Smooth muscle cell (in vitro differentiated cells): Measurements from ENCODE around the gene SAT1. TPM values are rescaled to one million over a fixed set of nuclear protein-coding genes. Genes with fewer than 3 reads are reported as not detected.

Experiments
- DNase-seq: peaks from one replicate; lab custom pipeline; 2025; ENCODE audit not compliant: unreplicated experiment; lab: John Stamatoyannopoulos, UW
- H2AFZ ChIP-seq: fragments of 200-600 bp; sonication (generic); 2 replicates; pipeline ENCODE4 v1.6.0; 2016; ENCODE audit warnings: antibody characterized with exemption, low read depth, mild to moderate bottlenecking
- H3F3A ChIP-seq: fragments of 200-600 bp; sonication (generic); 2 replicates; pipeline ENCODE4 v1.6.0; 2017; ENCODE audit warnings: antibody characterized with exemption, low read depth
- H3K27ac ChIP-seq: fragments of 200-600 bp; sonication (generic); 2 replicates; pipeline ENCODE4 v1.5.1; 2016; ENCODE audit warnings: low read depth, mild to moderate bottlenecking
- H3K27me3 ChIP-seq: fragments of 200-600 bp; sonication (generic); 2 replicates; pipeline ENCODE4 v1.6.1; 2016; ENCODE audit warnings: low read depth, mild to moderate bottlenecking
- H3K36me3 ChIP-seq: fragments of 200-600 bp; sonication (generic); 2 replicates; pipeline ENCODE4 v1.5.1; 2016; ENCODE audit warnings: low read depth
- H3K4me1 ChIP-seq: fragments of 200-600 bp; sonication (generic); 2 replicates; pipeline ENCODE4 v1.5.1; 2016; ENCODE audit warnings: low read depth
- H3K4me2 ChIP-seq: fragments of 200-600 bp; sonication (generic); 2 replicates; pipeline ENCODE4 v1.6.0; 2016; ENCODE audit warnings: mild to moderate bottlenecking
- H3K4me3 ChIP-seq: fragments of 200-600 bp; sonication (generic); 2 replicates; pipeline ENCODE4 v1.5.1; 2016; ENCODE audit warnings: mild to moderate bottlenecking
- H3K79me2 ChIP-seq: fragments of 200-600 bp; sonication (generic); 2 replicates; pipeline ENCODE4 v1.6.0; 2016; ENCODE audit warnings: low read depth, mild to moderate bottlenecking
- H3K9ac ChIP-seq: fragments of 200-600 bp; sonication (generic); 2 replicates; pipeline ENCODE4 v1.6.0; 2016; ENCODE audit warnings: low read depth
- H3K9me3 ChIP-seq: fragments of 200-600 bp; sonication (generic); replicated peaks from 2 replicates; pipeline ENCODE4 v1.5.1; 2016; ENCODE audit warnings: low read depth
- H4K20me1 ChIP-seq: fragments of 200-600 bp; sonication (generic); 2 replicates; pipeline ENCODE4 v1.6.0; 2016; ENCODE audit warnings: low read depth
- CTCF ChIP-seq: fragments of 200-600 bp; sonication (generic); IDR thresholded peaks from 2 replicates; pipeline ENCODE4 v1.5.1; 2017; ENCODE audit warnings: borderline replicate concordance, mild to moderate bottlenecking, antibody characterized with exemption; ENCODE audit not compliant: insufficient read depth, poor library complexity, severe bottlenecking
- WGBS: methylation state at CpG from one replicate; pipeline ENCODE4 v1.1.7; 2016; ENCODE audit warnings: low lambda C conversion rate; 5-methylcytosine and 5-hydroxymethylcytosine counted together
- polyA plus RNA-seq: library from polyadenylated mRNA; unstranded; fragments of >200 nt; fragmentation: Nextera tagmentation; extraction: Ambion mirVana; gene quantifications from 2 replicates; pipeline ENCODE4 v1.2.1, GENCODE V29; 2016
- total RNA-seq: library from RNA; depleted of rRNA; stranded (reverse); fragments of >200 nt; gene quantifications from 2 replicates; pipeline ENCODE4 v1.2.3, GENCODE V29; 2014

The SAT1 gene
- total and polyA plus RNA-seq, 2 experiments from 2014 or later: 399 to 777 TPM

DNA sequence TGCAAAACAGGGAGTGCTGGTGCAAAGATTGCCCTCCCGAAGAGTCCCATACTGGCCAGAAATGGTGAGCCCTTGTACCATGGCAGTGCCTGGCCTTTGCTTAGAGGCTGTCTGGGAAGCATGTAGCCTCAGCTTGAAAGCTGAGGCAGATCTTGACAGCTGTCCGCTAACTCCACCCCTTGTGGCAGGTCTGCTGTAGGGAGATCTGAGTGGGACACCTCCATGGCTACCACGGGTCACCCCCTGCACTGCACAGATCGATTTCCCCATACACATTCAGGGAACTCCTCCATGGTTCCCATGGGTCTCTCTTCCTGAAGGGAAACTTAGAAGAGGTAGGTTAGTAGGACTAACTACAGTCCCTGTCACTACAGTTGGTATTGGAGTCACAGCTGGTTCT lies 33.8 kb upstream of the SAT1 start:
- no peak overlapping the region for H2AFZ ChIP-seq
- 92% methylated on average over 4 of the region's 4 CpGs for WGBS

GRCh38 chrX:23749576-23749975 lies 33.4 kb upstream of the SAT1 start:
- Histone ChIP-seq H3K27ac (no peak overlapping the region), H3K4me1 (no peaks in the 10 kb centered on the region), H3K79me2 (no peaks in the 10 kb centered on the region), H3K36me3 (no peaks in the 10 kb centered on the region), H4K20me1 (no peaks in the 10 kb centered on the region), H2AFZ (no peak overlapping the region), H3K9ac (no peak overlapping the region), H3K4me3 (no peak overlapping the region), H3F3A (no peaks in the 10 kb centered on the region), H3K9me3 (no peaks in the 10 kb centered on the region), H3K27me3 (no peaks in the 10 kb centered on the region), H3K4me2 (no peak overlapping the region)
- no peak for TF ChIP-seq CTCF
- 76% methylated on average over 2 of the region's 2 CpGs for WGBS
- no peak for DNase-seq

More for the DNA sequence above, 33.8 kb upstream of the SAT1 start:
- H3K27ac ChIP-seq: no peak overlapping the region
- H4K20me1 ChIP-seq: no peaks in the 10 kb centered on the region
- no peak overlapping the region for H3K9ac ChIP-seq
- TF ChIP-seq CTCF: no peak
- no peaks in the 10 kb centered on the region for H3K27me3 ChIP-seq
- no peak overlapping the region for H3K4me3 ChIP-seq
- no peaks in the 10 kb centered on the region for H3K79me2 ChIP-seq
- DNase-seq: no peak
- H3K4me1 ChIP-seq: no peaks in the 10 kb centered on the region
- H3K36me3 ChIP-seq: no peaks in the 10 kb centered on the region
- no peaks in the 10 kb centered on the region for H3F3A ChIP-seq
- H3K9me3 ChIP-seq: no peaks in the 10 kb centered on the region
- H3K4me2 ChIP-seq: no peak overlapping the region

- Histone ChIP-seq H4K20me1 (no peaks in the 10 kb centered on the region), H3K27ac (peak overlapping the region; percentile 90), H3K36me3 (no peaks in the 10 kb centered on the region), H3K79me2 (no peaks in the 10 kb centered on the region), H3K9me3 (no peaks in the 10 kb centered on the region), H3K4me2 (peak overlapping the region; percentile 62), H3F3A (no peaks in the 10 kb centered on the region), H3K27me3 (no peaks in the 10 kb centered on the region), H3K4me1 (no peaks in the 10 kb centered on the region), H2AFZ (no peak overlapping the region), H3K9ac (peak overlapping the region; percentile 41), H3K4me3 (no peak overlapping the region)
- WGBS: 57% methylated on average over 2 of the region's 2 CpGs
- TF ChIP-seq CTCF: no peak
- no peak for DNase-seq
These were observed 30.1 kb upstream of the SAT1 start for GRCh38 chrX:23752740-23753415.

DNA sequence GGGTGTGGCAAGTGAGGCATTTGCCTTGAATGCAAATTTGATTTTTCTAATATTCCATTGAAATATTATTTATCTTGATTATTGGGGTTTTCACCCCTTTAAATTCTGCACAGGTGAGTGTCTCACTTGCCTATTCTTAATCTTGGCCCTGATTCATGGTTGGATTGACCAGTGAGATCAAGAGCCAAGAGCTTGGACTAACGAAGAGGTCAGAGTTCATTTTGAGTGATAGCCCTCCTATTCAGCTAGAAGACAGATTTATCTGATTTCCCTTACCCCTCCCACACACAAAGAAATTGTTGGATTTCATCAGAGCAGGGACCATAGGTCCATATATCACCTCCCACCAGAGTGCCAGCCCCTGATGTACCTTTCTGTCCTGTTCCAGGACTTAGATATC lies 28.3 kb upstream of the SAT1 start:
- H4K20me1 ChIP-seq: no peaks in the 10 kb centered on the region
- no peak overlapping the region for H3K27ac ChIP-seq
- no peak for DNase-seq
- H3K4me2 ChIP-seq: no peak overlapping the region
- 82% methylated on average over 1 of the region's 1 CpG for WGBS
- no peak overlapping the region for H3K9ac ChIP-seq
- TF ChIP-seq CTCF: no peak
- H3K4me3 ChIP-seq: no peak overlapping the region
- H3K4me1 ChIP-seq: no peaks in the 10 kb centered on the region
- H3K36me3 ChIP-seq: no peaks in the 10 kb centered on the region
- no peaks in the 10 kb centered on the region for H3K9me3 ChIP-seq
- H3F3A ChIP-seq: no peaks in the 10 kb centered on the region
- H3K27me3 ChIP-seq: no peaks in the 10 kb centered on the region
- H2AFZ ChIP-seq: no peak overlapping the region
- H3K79me2 ChIP-seq: no peaks in the 10 kb centered on the region
